ENCODE data around the gene ABHD6. TPM values are rescaled to one million over a fixed set of nuclear protein-coding genes. Genes with fewer than 3 reads are reported as not detected.
A peak's percentile ranks its signal among the peaks of the same experiment; 100 is the strongest.
"Not testable (repeated sequence)": the region's sequence is repeated elsewhere in the genome, so short reads cannot be mapped to it uniquely, and the experiment has no call there.

The ABHD6 gene
- 13.0 TPM for polyA plus RNA-seq (ENCODE audit: insufficient read length)
- long read RNA-seq, donor 1, partial matches to known transcripts, result 0 of 4 reads
- long read RNA-seq, donor 1, other reads (novel, unspliced or antisense), result 0 of 4 reads
- long read RNA-seq, donor 2, partial matches to known transcripts, result 5 of 8 reads
- long read RNA-seq, donor 2, other reads (novel, unspliced or antisense), result 0 of 8 reads
- long read RNA-seq, donor 3, partial matches to known transcripts, result 0 of 3 reads
- long read RNA-seq, donor 3, other reads (novel, unspliced or antisense), result 0 of 3 reads
- long read RNA-seq, donor 4, result 0 reads
- long read RNA-seq, donor 5, partial matches to known transcripts, result 12 of 18 reads
- long read RNA-seq, donor 5, other reads (novel, unspliced or antisense), result 0 of 18 reads
- long read RNA-seq, donor 6, transcript ABHD6-205 (10 exons, 2,482 nt), result major isoform, 5 of 15 reads
- long read RNA-seq, donor 6, partial matches to known transcripts, result 9 of 15 reads
- long read RNA-seq, donor 6, other reads (novel, unspliced or antisense), result 0 of 15 reads
- long read RNA-seq, donor 7, partial matches to known transcripts, result 7 of 11 reads
- long read RNA-seq, donor 7, other reads (novel, unspliced or antisense), result 0 of 11 reads
- long read RNA-seq, donor 8, partial matches to known transcripts, result 0 of 1 reads
- long read RNA-seq, donor 8, other reads (novel, unspliced or antisense), result 0 of 1 reads

- DNase-seq, result peak; percentile 75
These were observed at the start of gene ABHD6 for GRCh38 chr3:58237238-58237940. Gene ABHD6 (plus strand): TSS chr3:58237792. CDS start chr3:58256587, 18,795 bp downstream.

GRCh38 chr3:58188173-58188564, 49.4 kb upstream of the ABHD6 start:
- no peak for DNase-seq

GRCh38 chr3:58188921-58189451, 48.6 kb upstream of the ABHD6 start:
- no peak for DNase-seq

GRCh38 chr3:58189691-58190090, 47.9 kb upstream of the ABHD6 start:
- DNase-seq, result no peak

GRCh38 chr3:58190291-58190690, 47.3 kb upstream of the ABHD6 start:
- no peak for DNase-seq

GRCh38 chr3:58190882-58191281, 46.7 kb upstream of the ABHD6 start:
- no peak for DNase-seq

GRCh38 chr3:58191361-58191991, 46.1 kb upstream of the ABHD6 start:
- no peak for DNase-seq

- no peak for DNase-seq
These were observed 45.5 kb upstream of the ABHD6 start for GRCh38 chr3:58192069-58192468.

- DNase-seq, result no peak
These were observed 43.7 kb upstream of the ABHD6 start for GRCh38 chr3:58193682-58194407.

GRCh38 chr3:58197588-58197987, 40.0 kb upstream of the ABHD6 start:
- no peak for DNase-seq

GRCh38 chr3:58198362-58198761, 39.2 kb upstream of the ABHD6 start:
- no peak for DNase-seq

- DNase-seq, result no peak
These were observed 38.8 kb upstream of the ABHD6 start for GRCh38 chr3:58198804-58199203.

- no peak for DNase-seq
These were observed 37.4 kb upstream of the ABHD6 start for GRCh38 chr3:58200121-58200709.

- no peak for DNase-seq
These were observed 36.7 kb upstream of the ABHD6 start for GRCh38 chr3:58200846-58201355.

- not testable (repeated sequence) for DNase-seq
These were observed 36.1 kb upstream of the ABHD6 start for GRCh38 chr3:58201451-58201850.

GRCh38 chr3:58202917-58203360, 34.7 kb upstream of the ABHD6 start:
- DNase-seq, result no peak

GRCh38 chr3:58203541-58203940, 34.1 kb upstream of the ABHD6 start:
- no peak for DNase-seq

GRCh38 chr3:58204720-58205119, 32.9 kb upstream of the ABHD6 start:
- no peak for DNase-seq

- DNase-seq, result no peak
These were observed 31.6 kb upstream of the ABHD6 start for GRCh38 chr3:58205981-58206380.

- DNase-seq, result no peak
These were observed 31.1 kb upstream of the ABHD6 start for GRCh38 chr3:58206406-58207011.
